CD4-positive, alpha-beta T cell (primary cell): ENCODE data around the gene LRRC30. TPM values are rescaled to one million over a fixed set of nuclear protein-coding genes. Genes with fewer than 3 reads are reported as not detected.

ENCODE experiments used
- ATAC-seq: fragments of 200-7000 bp; cut with Tn5 transposase; one replicate; pipeline ENCODE4 v1.10.0; 2022; ENCODE audit warnings: mild to moderate bottlenecking; ENCODE audit not compliant: poor library complexity
- CTCF ChIA-PET: fragments of 350-600 bp; sonication (Branson Sonifier 250); formaldehyde crosslinking; loops from one replicate; lab custom pipeline; 2021; ENCODE audit warnings: antibody characterized with exemption, inconsistent platforms; lab: Charles Lee
- POLR2A ChIA-PET: fragments of 350-600 bp; sonication (Branson Sonifier 250); formaldehyde crosslinking; loops from one replicate; lab custom pipeline; 2021; ENCODE audit warnings: antibody characterized with exemption, inconsistent platforms; lab: Charles Lee
- DNase-seq, 14 experiments: peaks; one replicate each; pipeline ENCODE4 v3.0.0-alpha.2; 2013 to 2020; ENCODE audit warnings: mixed read lengths in 2 of 14
- H3K27ac ChIP-seq, 2 donors: one replicate each; pipeline versions ENCODE4 v1.5.1 to v1.7.0; 2013; ENCODE audit warnings: low read length in 2 of 2, low read depth in 1 of 2, mild to moderate bottlenecking in 1 of 2
- H3K27me3 ChIP-seq, 2 experiments: 1 replicate in 1 of 2; 2 replicates in 1 of 2; pipeline versions ENCODE4 v1.6.1 to v1.7.0; 2013; ENCODE audit warnings: low read length in 2 of 2, control low read depth in 1 of 2, mild to moderate bottlenecking in 1 of 2, moderate library complexity in 1 of 2; ENCODE audit not compliant: insufficient read depth in 2 of 2, control insufficient read depth in 1 of 2
- H3K36me3 ChIP-seq: one replicate; pipeline ENCODE4 v1.6.1; 2013; ENCODE audit warnings: low read length, control low read depth; ENCODE audit not compliant: insufficient read depth
- H3K4me1 ChIP-seq: one replicate; pipeline ENCODE4 v1.6.1; 2013; ENCODE audit warnings: low read length, control low read depth; ENCODE audit not compliant: insufficient read depth
- H3K4me3 ChIP-seq: one replicate; pipeline ENCODE4 v1.5.1; 2013; ENCODE audit warnings: mild to moderate bottlenecking, low read length, moderate library complexity
- H3K9me3 ChIP-seq, 2 experiments: 1 replicate in 1 of 2; 2 replicates in 1 of 2; pipeline versions ENCODE4 v1.6.1 to v1.7.0; 2013; ENCODE audit warnings: low read length in 2 of 2, mild to moderate bottlenecking in 2 of 2, control low read depth in 1 of 2, moderate library complexity in 1 of 2; ENCODE audit not compliant: control insufficient read depth in 1 of 2, insufficient read depth in 1 of 2
- H3K27ac Mint-ChIP-seq: one replicate; pipeline ENCODE4 v1.8.0; 2020; ENCODE audit warnings: mixed read lengths
- H3K27me3 Mint-ChIP-seq: one replicate; pipeline ENCODE4 v1.8.0; 2021; ENCODE audit warnings: mixed read lengths
- H3K36me3 Mint-ChIP-seq: one replicate; pipeline ENCODE4 v1.8.0; 2021; ENCODE audit warnings: low read depth, mixed read lengths
- H3K4me1 Mint-ChIP-seq: one replicate; pipeline ENCODE4 v1.8.0; 2021; ENCODE audit warnings: low read depth, mixed read lengths
- H3K4me3 Mint-ChIP-seq: one replicate; pipeline ENCODE4 v1.8.0; 2020; ENCODE audit warnings: mild to moderate bottlenecking, mixed read lengths
- H3K9me3 Mint-ChIP-seq: one replicate; pipeline ENCODE4 v1.8.0; 2020; ENCODE audit warnings: mixed read lengths
- intact Hi-C, 2 experiments: fragments of 100-400 bp; cut with DNase I in 1 of 2; cut with micrococcal nuclease in 1 of 2; formaldehyde crosslinking; loops; one replicate each; pipeline versions ENCODE4 v1.15.1 to v1.9.0; 2023 to 2025; cut with DNase I, micrococcal nuclease
- polyA plus RNA-seq, 2 donors: library from polyadenylated mRNA; unstranded; fragments of 120-200 nt; gene quantifications; one replicate each; pipeline ENCODE4 v1.2.1, GENCODE V29; 2013
- total RNA-seq, 174 experiments: library from RNA in 2 of 174; stranded (reverse) in 2 of 174; gene quantifications; one replicate each; pipeline ENCODE4 v1.2.3 and lab custom pipeline; 2021 to 2026
- TF ChIP-seq, protein P1 (sequence below): fragments of 200-600 bp; IDR thresholded peaks from one replicate; pipeline ENCODE4 v1.8.0; 2022; ENCODE audit warnings: antibody characterized with exemption, mild to moderate bottlenecking

LRRC30 gene
- total RNA-seq (not detected), total RNA-seq (lab: John Stamatoyannopoulos, UW) (0 reads per million in 172 experiments)
- polyA plus RNA-seq (2013, experiment 1 of 2) = not detected
- 0.07 TPM for polyA plus RNA-seq (2013, experiment 2 of 2)

DNA sequence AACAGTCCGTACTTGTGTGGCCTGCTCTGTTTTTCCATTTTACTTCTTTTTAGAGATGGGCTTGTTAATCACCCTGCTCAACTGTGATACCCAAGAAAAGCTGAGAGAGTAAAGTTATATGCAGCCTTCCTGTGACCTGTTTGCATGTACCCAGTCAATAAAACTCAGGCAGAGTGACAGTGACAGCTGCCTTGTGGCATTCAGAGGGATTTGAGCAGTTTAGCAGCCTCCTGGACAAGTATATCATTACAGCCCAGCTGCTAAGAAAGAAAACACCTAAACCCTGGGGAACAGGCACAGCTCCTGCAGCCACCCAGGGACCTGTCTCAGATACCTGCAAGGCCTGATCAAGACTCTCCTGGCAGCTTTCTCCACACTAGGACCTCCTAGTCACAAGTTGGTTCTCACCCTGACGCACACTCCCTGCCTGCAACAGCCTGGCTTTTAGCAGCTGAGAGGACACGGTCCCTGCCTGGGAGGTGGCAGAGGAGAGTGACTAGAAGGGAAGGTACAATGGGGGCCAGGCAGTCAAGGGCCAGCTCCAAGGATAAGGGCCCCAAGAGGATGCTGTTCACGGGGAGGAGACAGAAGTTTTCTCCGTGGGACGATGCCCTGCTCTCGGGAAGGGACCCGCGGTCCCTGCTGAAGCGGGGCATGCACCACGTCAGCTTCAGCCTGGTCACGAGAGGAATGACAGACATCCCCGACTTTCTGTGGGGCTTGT is at the start of gene LRRC30:
Gene LRRC30 (plus strand): TSS at position 464 of the 724 bp plus-strand sequence. CDS start 50 bp downstream, at position 514.
- no peak within 1 kb of the TSS for H3K4me3 Mint-ChIP-seq
- TF ChIP-seq, protein P1, sequence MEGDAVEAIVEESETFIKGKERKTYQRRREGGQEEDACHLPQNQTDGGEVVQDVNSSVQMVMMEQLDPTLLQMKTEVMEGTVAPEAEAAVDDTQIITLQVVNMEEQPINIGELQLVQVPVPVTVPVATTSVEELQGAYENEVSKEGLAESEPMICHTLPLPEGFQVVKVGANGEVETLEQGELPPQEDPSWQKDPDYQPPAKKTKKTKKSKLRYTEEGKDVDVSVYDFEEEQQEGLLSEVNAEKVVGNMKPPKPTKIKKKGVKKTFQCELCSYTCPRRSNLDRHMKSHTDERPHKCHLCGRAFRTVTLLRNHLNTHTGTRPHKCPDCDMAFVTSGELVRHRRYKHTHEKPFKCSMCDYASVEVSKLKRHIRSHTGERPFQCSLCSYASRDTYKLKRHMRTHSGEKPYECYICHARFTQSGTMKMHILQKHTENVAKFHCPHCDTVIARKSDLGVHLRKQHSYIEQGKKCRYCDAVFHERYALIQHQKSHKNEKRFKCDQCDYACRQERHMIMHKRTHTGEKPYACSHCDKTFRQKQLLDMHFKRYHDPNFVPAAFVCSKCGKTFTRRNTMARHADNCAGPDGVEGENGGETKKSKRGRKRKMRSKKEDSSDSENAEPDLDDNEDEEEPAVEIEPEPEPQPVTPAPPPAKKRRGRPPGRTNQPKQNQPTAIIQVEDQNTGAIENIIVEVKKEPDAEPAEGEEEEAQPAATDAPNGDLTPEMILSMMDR = no peak
- H3K27me3 Mint-ChIP-seq = peaks cover 7% of the 10 kb centered on the region
- H3K9me3 Mint-ChIP-seq = no peaks in the 10 kb centered on the region
- no peaks in the 10 kb centered on the region for H3K4me1 ChIP-seq
- intact Hi-C loops = no loop called here
- no peaks in the 10 kb centered on the region for H3K36me3 ChIP-seq
- ChIA-PET POLR2A (no interaction called here), CTCF (no interaction called here)
- ATAC-seq (no peak), DNase-seq (no peak)
- no peaks in the 10 kb centered on the region for H3K27me3 ChIP-seq
- H3K4me3 ChIP-seq = no peak within 1 kb of the TSS
- no peak within 1 kb of the TSS for H3K27ac ChIP-seq
- peaks cover 0 to 17% of the 10 kb centered on the region in 2 experiments for H3K9me3 ChIP-seq
- H3K4me1 Mint-ChIP-seq = no peaks in the 10 kb centered on the region
- no peak within 1 kb of the TSS for H3K27ac Mint-ChIP-seq
- H3K36me3 Mint-ChIP-seq = no peaks in the 10 kb centered on the region

- no peaks in the 10 kb centered on the region for H3K27me3 ChIP-seq
Observed at GRCh38 chr18:7185701-7186100, 45.2 kb upstream of the LRRC30 start.

DNA sequence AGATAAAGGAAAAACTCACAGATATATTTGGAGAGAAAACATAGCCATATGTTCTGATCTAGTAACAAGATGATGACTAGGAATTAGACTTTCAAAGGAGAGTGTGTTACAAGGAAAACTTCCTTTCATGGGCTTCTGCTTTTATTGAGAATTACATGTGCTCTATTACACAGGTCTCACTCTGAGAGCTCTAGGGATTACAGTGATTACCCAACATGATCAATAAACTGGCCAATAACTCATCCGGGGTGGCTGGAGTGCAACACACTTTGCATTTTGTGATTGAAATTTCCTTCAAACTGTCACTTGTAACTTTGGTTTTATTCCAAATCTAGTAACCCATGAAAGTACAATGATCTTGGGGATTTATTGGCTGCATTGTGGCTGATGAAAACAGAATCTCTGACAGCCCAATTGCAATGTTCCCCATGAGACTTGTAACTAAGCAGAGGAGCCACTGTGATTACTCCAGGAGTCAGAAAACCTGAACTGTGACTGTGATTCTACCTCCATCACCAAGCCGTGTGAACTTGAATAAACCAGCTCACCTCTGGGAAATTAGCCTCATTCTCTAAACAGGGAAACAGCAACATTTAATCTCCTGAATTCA is 40.2 kb upstream of the LRRC30 start:
- TF ChIP-seq, protein P1 = no peak
- ChIA-PET CTCF (no interaction called here), POLR2A (interaction anchor here (0.8 kb wide), 1 partner anchor 86 kb away, joined by 3 read pairs; no protein-coding TSS in a partner anchor)
- ATAC-seq (no peak), DNase-seq (no peak)
- Histone ChIP-seq H3K36me3 (no peaks in the 10 kb centered on the region), H3K4me1 (no peaks in the 10 kb centered on the region), H3K9me3 (no peaks in the 10 kb centered on the region), H3K4me3 (no peak overlapping the region), H3K27ac (no peak overlapping the region), H3K27me3 (no peaks in the 10 kb centered on the region)
- intact Hi-C loops = no loop called here
- Mint-ChIP-seq H3K4me1 (no peaks in the 10 kb centered on the region), H3K4me3 (no peak overlapping the region), H3K9me3 (peaks cover 2% of the 10 kb centered on the region), H3K36me3 (no peaks in the 10 kb centered on the region), H3K27ac (no peak overlapping the region), H3K27me3 (no peaks in the 10 kb centered on the region)

More at GRCh38 chr18:7185701-7186100, 45.2 kb upstream of the LRRC30 start:
- H3K4me3 Mint-ChIP-seq = no peak overlapping the region
- peaks cover 6% of the 10 kb centered on the region for H3K9me3 Mint-ChIP-seq
- Histone ChIP-seq H3K9me3 (no peaks in the 10 kb centered on the region), H3K4me1 (no peaks in the 10 kb centered on the region), H3K27ac (no peak overlapping the region), H3K36me3 (no peaks in the 10 kb centered on the region), H3K4me3 (no peak overlapping the region)
- H3K27ac Mint-ChIP-seq = no peak overlapping the region
- DNase-seq = no peak
- POLR2A ChIA-PET = no interaction called here
- TF ChIP-seq, protein P1 = no peak
- H3K27me3 Mint-ChIP-seq = no peaks in the 10 kb centered on the region
- intact Hi-C loops = no loop called here
- ATAC-seq = no peak
- no peaks in the 10 kb centered on the region for H3K4me1 Mint-ChIP-seq
- no peaks in the 10 kb centered on the region for H3K36me3 Mint-ChIP-seq
- CTCF ChIA-PET = no interaction called here
